Epithelial cell of esophagus (primary cell): ENCODE results near the gene SDSL.

Experiments
- DNase-seq: peaks from one replicate; pipeline ENCODE4 v3.0.0; 2010; ENCODE audit warnings: low read depth
- H3K4me3 ChIP-seq: 2 replicates; pipeline ENCODE4 v1.5.1; 2011; ENCODE audit warnings: mild to moderate bottlenecking, low read length, control low read depth
- TF ChIP-seq, protein P1 (sequence below): IDR thresholded peaks from 2 replicates; pipeline ENCODE4 v1.5.1; 2011; ENCODE audit warnings: low read depth, mild to moderate bottlenecking, low read length, control low read depth, inconsistent platforms; ENCODE audit not compliant: insufficient read depth; ENCODE audit errors: missing control alignments

Gene SDSL

DNA sequence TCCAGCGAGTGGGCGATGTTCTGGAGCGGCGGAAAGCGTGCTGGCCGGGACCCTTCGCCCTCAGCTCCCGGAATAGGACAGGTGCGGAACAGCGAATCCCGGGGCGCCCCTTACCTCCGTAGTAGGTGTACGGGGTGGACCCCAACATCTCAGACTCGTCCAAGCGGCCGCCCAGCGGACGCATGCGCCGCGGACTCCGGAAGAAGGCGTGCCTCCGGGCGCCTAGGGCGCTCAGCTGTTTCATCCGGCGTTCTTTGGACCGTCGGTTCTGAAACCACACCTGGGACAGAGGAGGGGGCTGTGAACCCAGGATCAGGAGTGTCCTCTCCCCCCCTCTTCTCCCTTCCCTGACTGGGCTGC, 44.9 kb downstream of the SDSL start:
- H3K4me3 ChIP-seq: peak overlapping the region; percentile 61
- DNase-seq: peak; percentile 27
- TF ChIP-seq, protein P1, sequence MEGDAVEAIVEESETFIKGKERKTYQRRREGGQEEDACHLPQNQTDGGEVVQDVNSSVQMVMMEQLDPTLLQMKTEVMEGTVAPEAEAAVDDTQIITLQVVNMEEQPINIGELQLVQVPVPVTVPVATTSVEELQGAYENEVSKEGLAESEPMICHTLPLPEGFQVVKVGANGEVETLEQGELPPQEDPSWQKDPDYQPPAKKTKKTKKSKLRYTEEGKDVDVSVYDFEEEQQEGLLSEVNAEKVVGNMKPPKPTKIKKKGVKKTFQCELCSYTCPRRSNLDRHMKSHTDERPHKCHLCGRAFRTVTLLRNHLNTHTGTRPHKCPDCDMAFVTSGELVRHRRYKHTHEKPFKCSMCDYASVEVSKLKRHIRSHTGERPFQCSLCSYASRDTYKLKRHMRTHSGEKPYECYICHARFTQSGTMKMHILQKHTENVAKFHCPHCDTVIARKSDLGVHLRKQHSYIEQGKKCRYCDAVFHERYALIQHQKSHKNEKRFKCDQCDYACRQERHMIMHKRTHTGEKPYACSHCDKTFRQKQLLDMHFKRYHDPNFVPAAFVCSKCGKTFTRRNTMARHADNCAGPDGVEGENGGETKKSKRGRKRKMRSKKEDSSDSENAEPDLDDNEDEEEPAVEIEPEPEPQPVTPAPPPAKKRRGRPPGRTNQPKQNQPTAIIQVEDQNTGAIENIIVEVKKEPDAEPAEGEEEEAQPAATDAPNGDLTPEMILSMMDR: no peak

GRCh38 chr12:113467502-113468364, 45.6 kb downstream of the SDSL start:
- H3K4me3 ChIP-seq: peak overlapping the region; percentile 61
- peak; percentile 76 for DNase-seq
- TF ChIP-seq, protein P1: no peak

GRCh38 chr12:113468365-113469223, 46.4 kb downstream of the SDSL start:
- peak overlapping the region; percentile 61 for H3K4me3 ChIP-seq
- DNase-seq: no peak
- TF ChIP-seq, protein P1: no peak

DNA sequence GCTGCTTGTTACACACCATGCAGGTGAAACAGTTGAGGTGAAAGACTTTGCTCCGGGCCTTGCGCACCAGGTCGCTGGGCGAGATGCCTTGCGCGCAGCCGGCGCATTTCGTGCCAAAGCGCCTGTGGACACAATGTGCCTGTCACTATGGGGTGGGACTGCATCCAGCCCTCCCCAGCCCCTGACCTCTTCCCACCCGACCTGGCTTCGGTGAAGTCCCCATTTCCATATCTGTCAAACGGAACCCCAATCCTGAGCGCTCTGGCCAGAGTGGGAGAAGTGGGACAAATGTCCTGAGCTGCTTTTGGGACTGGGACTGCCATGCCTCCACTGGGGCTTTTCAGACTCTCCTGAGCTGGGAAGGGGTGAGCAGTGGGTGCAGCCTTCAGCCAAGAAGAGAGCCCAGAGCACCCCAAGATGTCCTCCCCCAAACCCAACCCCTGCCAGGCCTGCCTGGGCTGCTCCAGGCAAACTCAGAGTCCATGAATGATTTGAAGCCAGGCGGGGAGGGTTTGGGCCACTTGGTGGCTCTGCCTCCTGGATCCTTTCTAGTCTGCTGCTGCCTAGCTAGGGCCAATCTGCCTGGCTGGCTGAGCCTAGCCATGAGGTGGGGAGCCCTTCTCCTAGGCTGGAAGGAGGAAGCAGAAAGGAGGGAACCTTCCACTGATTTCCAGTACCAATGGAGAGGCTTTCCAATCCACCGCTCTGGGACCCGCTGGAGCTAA, 47.2 kb downstream of the SDSL start:
- peak; percentile 34 for DNase-seq
- H3K4me3 ChIP-seq: no peak overlapping the region
- TF ChIP-seq, protein P1: no peak

DNA sequence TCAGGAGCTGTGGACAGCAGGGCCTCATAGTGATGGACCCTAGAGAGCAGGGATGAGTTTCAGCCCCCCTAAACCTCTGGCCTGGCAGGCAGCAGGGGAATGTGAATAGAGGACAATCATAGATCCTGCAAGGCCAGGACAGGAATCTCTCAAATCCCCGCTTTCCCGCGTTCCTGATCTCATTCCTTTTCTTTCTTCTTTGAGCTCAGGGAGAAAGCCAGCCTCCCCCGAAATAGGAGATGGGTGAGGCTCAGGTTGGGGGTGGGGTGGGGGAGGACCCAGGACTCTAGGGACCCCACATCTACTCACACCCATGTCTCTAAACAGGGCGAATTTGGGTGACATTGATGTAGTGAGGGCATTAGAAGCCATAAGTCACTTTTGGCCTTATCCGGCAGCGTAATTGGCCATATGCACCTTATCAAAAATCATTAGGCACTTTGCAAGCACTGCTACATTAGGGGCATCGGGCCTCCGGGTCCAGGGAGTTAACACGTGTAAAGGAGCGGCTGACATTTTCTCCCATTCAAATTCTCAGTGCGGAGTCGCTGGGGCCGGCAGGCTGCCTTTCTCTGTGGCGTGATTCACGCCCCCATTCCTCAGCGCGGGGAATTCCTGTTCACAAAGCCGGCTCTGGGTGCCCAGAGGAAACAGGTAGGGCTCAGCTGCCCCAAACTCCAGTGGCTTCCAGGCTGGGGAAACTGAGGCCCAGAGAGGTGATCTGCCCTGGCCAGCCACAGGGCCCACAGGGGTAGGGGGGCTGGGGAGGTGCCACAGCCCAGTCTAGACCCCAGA, 48.0 kb downstream of the SDSL start:
- H3K4me3 ChIP-seq: no peak overlapping the region
- no peak for DNase-seq
- TF ChIP-seq, protein P1: no peak
